HG03060 (cell line): ENCODE data around the gene RPL41.

ENCODE experiments used
- ATAC-seq: cut with Tn5 transposase; IDR thresholded peaks from one replicate; pipeline ENCODE4 v1.9.1; 2021; ENCODE audit warnings: low read depth, moderate number of reproducible peaks; ENCODE audit not compliant: unreplicated experiment

RPL41 gene

DNA sequence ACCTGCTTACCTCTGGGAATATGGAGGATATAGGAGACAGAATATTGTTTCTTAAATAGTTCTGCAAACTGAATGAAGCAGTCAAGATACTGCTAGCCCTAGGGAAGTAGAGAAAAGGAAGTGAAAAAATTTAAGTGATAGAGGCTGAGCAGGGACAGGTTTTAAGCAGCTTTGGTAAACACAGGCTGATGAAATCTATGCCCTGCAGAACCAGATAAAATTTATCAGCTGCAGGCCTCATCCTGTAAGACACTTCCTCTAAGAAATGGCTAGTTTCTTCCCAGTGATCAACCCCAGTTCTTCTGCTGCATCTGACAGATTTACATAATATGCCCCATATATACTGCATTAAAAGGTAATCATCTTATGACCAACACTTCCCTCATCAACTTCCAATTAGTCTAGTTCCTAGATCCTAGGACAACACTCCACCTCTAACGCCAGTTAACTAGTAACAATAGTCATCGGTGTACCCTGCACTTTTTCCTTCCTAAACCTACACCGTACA is 10.4 kb downstream of the RPL41 start:
- no peak for ATAC-seq

DNA sequence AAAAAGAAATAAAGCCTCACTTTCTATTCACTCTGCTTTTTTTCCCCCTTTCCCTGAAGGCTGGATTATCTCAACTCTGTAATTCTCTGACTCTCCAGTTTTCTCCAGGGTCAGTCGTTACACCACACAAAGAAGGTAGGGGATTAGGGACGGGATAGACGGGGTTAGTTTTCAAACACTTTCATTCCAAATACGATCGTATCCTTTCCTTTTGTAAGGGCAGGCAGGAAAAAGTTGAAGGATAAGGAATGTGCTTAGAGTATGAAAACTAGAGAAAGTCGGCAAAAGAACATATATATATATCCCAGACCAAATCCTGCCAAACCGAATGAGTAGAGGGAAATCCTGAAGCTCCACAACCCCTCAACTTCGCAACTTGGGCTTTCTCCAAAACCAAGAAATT is 11.1 kb downstream of the RPL41 start:
- ATAC-seq: no peak

- ATAC-seq: peak; percentile 80
Observed at GRCh38 chr12:56127888-56128669, 11.6 kb downstream of the RPL41 start, which contains the start of gene ESYT1. TSS of gene ESYT1 (plus strand) at chr12:56128267. CDS start at chr12:56128320, 53 bp downstream.

DNA sequence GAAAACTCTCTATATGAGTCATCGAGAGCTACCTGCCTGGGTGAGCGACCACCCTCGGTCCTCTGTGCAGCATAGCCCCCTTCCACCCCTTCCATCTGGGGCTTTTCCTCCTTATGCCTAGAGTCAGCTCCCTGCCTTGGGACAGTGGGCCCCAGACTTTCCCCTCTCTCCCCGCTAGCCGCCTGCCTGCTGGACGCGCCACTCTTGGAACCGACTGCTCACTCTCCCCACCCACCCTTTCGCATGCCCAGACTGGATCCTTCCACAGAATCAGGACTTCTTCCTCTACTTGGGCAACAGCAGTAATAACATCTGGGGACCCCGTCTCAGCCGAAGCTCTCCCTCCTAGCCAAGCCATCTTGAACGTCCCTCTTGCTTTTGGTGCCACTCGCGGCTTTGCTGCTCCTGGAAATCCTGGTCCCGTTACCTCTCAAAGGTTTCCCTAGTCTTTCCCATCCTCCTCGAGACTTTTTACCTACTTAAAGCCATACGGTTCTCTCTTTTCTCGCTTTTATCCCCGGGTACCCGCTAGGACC is 12.3 kb downstream of the RPL41 start:
- no peak for ATAC-seq

GRCh38 chr12:56129206-56129941 is 12.9 kb downstream of the RPL41 start:
- ATAC-seq: no peak

DNA sequence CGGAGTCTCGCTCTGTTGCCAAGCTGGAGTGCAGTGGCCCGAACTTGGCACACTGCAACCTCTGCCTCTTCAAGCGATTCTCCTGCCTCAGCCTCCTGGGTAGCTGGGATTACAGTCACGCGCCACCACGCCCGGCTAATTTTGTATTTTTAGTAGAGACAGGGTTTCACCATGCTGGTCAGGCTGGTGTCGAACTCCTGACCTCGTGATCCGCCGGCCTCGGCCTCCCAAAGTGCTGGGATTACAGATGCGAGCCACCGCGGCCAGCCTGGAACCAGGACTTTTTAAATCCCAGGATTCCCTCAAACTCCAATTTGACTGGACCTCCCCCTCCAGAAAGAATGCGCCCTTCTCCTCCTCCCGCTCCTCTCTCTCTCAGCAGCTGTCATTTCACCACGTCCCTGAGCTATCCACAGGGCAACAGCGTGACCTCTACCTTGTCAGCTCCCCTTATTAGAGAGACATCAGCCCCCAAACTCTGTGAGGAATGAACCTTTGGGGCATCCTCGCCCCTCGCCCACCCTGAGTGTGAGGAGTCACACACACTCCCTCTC is 13.6 kb downstream of the RPL41 start:
- ATAC-seq: no peak

DNA sequence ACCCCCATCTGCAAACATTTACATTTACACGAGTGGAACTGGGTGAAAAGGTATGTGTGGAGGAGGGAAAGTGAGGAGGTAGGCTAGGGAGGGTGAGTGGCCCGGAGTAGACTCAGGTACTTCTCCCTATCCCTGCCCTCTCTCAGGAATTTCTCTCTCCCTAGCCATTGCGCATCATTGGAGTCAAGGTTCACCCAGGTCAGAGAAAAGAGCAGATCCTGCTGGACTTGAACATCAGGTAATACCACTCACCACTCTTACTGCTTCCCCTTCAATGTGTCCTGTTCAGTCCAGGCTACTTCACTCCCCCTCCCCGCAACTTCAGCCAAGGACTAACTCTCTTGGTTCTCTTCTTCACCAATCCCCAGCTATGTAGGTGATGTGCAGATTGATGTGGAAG is 14.4 kb downstream of the RPL41 start:
- no peak for ATAC-seq

- ATAC-seq: no peak
Observed at GRCh38 chr12:56134897-56135296, 18.5 kb downstream of the RPL41 start.

DNA sequence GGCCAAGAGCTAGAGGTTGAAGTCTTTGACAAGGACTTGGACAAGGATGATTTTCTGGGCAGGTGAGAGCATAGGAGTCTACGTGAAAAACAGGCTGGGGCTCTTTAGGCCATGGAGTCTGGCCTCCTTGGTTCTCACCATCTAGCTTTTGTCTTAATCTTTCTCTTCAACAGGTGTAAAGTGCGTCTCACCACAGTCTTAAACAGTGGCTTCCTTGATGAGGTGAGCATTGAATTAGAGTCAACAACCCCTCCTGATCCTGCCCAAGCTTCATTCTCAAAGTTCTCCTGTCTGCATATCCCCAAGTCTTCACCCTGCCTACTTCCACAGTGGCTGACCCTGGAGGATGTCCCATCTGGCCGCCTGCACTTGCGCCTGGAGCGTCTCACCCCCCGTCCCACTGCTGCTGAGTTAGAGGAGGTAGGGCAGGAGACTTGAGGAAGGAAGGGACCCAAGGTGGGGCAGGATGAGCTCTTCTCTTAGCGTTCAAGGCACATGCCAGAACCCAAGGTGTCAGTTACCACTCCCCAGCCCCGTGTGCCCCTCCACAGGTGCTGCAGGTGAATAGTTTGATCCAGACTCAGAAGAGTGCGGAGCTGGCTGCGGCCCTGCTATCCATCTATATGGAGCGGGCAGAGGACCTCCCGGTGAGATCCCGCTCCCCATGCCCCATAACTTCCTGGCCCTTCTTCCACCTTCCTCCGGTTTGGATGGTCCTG is 21.6 kb downstream of the RPL41 start:
- ATAC-seq: no peak

- ATAC-seq: no peak
Observed at GRCh38 chr12:56141946-56142784, 25.7 kb downstream of the RPL41 start.

- ATAC-seq: no peak
Observed at GRCh38 chr12:56143217-56143616, 26.8 kb downstream of the RPL41 start.

DNA sequence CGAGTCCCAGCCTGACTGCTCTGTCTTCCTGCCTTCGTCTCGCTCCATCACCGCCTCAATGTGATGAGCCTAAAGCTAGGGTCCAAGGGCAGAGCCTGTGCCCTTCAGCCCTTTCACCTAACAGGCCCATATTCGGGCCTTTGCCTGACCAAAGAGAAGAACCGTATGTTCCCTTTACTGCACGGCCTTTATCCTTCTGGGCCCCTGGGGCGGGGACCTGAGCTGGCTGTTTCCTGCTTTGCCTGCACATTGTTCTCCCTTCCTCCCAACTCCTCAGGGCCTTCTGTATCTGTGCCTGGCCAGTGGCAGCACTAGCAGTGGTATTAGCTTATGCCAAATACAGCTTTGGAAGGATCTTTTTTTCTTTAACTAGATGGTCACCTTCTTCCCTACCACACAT is 27.4 kb downstream of the RPL41 start:
- ATAC-seq: no peak

- ATAC-seq: no peak
Observed at GRCh38 chr12:56145217-56145616, 28.8 kb downstream of the RPL41 start.

DNA sequence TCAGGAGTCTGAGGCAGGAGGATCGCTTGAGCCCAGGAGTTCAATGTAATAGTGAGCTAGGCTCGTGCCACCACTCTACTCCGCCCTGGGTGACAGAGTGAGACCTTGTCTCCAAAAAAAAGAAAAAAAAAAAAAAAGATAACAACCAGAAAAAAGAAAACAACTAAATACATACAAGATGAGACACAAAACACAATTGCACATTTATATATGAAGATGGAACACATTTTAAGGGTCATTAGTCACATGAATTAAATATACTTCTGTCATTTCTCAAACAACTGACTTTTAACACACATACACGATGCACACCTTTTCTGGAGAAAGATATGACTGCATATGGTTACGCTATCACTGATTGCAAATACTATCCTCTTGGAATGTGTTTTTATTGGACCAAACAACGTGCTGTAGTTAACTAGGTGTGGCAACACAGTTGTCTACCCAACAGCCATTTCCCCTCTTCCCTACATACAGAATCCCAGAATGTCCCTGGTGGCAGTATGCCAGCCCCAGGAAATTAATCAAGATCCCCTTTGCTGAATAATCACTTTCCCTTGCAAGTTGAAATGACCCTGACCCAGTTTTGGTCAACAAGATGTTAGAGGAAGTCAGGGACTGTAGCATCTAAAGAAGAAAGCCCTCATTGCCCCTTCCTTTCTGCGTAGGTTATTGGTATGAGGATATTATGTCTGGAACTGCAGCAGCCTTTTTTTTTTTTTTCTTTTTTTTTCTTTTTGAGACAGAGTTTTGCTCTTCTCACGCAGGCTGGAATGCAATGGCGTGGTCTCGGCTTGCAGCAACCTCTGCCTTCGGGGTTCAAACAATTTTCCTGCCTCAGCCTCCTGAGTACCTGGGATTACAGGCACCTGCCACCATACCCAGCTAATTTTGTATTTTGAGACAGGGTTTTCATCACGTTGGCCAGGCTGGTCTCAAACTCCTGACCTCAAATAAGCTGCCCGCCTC is 30.3 kb downstream of the RPL41 start:
- no peak for ATAC-seq

GRCh38 chr12:56150563-56150962 is 34.1 kb downstream of the RPL41 start:
- no peak for ATAC-seq

DNA sequence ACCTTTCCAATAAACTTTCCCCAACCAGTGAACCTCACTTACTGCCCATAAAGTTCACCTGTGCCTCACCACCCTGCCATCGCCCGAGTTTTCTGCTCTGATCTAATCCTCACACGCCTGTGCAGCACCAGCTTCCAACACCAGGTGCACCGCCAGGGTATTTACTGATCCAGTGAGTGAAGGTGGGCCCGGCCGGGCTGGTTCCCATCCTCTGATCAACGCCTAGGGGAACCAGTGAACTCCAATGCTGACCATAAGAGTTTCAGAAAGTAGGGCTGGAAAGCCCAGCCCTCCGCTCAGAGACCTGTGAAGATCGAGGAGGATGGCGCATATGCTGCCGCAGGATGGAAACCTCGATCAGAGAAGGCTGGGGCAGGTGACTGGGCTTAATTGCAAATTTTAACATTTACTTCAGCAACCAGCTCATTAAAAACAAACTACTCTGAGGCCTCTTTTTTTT is 35.3 kb downstream of the RPL41 start:
- no peak for ATAC-seq

GRCh38 chr12:56152132-56152755 is 35.8 kb downstream of the RPL41 start, which contains the start of gene MYL6B:
TSS of gene MYL6B (plus strand) at chr12:56152587. CDS start at chr12:56153919, 1,332 bp downstream.
- peak; percentile 72 for ATAC-seq
